ENCODE results near the gene CARD19.

DNA sequence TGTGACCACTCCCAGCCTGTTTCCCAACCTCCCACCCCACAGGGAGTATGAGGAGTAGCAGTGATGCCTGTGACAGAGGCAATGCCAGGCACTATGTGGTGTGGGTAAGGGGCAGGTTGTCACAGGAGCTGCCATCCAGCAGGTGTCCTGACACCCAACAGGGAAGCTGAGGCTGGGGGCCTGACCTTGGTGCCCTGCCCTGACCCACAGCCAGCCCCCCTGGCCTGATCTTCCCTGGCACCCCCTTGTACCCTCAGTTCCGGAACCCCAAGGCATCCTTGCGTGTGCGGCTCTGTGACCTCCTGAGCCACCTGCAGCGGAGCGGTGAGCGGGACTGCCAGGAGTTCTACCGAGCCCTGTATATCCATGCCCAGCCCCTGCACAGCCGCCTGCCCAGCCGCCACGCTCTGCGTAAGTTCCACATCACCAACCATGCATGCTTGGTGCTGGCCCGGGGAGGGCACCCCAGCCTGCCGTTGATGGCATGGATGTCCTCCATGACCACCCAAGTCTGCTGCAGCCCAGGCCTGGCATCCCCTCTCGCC lies 14.4 kb downstream of the CARD19 start:
- TF ChIP-seq, protein P1, sequence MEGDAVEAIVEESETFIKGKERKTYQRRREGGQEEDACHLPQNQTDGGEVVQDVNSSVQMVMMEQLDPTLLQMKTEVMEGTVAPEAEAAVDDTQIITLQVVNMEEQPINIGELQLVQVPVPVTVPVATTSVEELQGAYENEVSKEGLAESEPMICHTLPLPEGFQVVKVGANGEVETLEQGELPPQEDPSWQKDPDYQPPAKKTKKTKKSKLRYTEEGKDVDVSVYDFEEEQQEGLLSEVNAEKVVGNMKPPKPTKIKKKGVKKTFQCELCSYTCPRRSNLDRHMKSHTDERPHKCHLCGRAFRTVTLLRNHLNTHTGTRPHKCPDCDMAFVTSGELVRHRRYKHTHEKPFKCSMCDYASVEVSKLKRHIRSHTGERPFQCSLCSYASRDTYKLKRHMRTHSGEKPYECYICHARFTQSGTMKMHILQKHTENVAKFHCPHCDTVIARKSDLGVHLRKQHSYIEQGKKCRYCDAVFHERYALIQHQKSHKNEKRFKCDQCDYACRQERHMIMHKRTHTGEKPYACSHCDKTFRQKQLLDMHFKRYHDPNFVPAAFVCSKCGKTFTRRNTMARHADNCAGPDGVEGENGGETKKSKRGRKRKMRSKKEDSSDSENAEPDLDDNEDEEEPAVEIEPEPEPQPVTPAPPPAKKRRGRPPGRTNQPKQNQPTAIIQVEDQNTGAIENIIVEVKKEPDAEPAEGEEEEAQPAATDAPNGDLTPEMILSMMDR (IDR thresholded peaks at IDR 0.05), result no peak
- TF ChIP-seq POLR2A (IDR thresholded peaks at IDR 0.05), result no peak
